Posterior cingulate gyrus (tissue), 11 donors: Measurements from ENCODE around the gene TP53TG5.

Source experiments
- DNase-seq, 10 donors: peaks; one replicate each; pipeline versions ENCODE4 v3.0.0 to v3.0.0-alpha.2; 2020 to 2021; ENCODE audit warnings: mixed read lengths in 3 of 10
- intact Hi-C: fragments of 100-400 bp; cut with DNase I; formaldehyde crosslinking; loops from one replicate; pipeline ENCODE4 v1.15.1; 2023

Gene TP53TG5

GRCh38 chr20:45406260-45407066 is 28.3 kb upstream of the TP53TG5 start:
- intact Hi-C loops = loop anchor here (5.0 kb wide), 1 partner anchor 34 kb away; no protein-coding TSS in a partner anchor
- peak; percentile 60 to 95 (median 72) for DNase-seq

DNA sequence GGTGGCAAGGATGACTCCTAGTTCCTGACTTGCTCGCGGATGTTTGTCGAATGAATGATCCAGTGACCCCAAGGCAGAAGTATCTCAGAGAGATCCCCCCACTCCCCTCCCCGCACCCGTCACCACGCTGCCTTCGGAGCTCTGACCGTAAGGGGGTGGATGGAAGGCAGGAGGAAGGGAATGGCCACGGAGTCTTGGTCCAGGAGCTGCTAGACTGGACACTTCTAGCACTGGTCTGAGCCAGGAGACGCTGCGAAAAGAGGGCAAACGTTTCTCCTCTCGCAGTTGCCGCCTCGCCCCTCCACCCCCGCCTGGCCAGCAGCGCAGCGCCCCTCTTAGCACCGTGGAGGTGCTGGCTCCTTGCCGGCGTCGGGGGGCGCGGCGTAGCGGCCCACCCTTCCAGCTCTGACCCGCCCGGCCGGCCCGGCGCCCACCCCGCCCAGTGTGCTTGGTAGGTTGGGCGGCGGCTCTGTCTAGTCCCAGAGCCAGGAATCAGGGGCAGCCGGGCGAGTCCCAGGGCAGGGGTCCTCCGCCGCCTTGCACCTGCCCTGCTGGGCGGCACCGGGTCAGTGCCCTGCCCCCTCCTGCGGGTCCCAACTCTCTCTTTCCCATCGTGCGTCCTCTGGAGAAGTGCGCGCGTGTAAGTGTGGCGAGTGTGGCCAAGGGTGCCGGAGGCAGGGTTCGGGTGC is 27.6 kb upstream of the TP53TG5 start:
- DNase-seq = peak in 1 of 10 donors; percentile 38
- intact Hi-C loops = loop anchor here (5.0 kb wide), 1 partner anchor 33 kb away; no protein-coding TSS in a partner anchor

DNA sequence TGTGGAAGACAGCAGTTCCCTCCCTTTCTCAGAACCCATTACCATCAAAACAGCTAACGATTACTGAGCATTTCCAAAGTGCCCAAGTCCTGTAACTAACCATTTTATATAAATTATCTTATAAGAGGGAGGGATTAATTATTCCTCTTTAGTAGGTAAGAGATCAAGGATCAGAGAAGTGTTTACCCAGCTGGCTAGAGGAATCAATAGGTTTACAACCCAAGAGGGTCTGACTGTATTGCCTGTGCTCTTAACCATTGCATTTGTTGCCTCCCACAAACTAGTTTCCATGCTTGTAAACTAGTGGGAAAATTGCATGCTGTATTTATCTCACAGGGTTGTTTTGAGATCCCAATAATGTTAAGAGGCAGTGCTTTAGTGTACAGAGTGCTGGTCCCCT is 26.3 kb upstream of the TP53TG5 start:
- DNase-seq = no peak
- intact Hi-C loops = no loop called here

DNA sequence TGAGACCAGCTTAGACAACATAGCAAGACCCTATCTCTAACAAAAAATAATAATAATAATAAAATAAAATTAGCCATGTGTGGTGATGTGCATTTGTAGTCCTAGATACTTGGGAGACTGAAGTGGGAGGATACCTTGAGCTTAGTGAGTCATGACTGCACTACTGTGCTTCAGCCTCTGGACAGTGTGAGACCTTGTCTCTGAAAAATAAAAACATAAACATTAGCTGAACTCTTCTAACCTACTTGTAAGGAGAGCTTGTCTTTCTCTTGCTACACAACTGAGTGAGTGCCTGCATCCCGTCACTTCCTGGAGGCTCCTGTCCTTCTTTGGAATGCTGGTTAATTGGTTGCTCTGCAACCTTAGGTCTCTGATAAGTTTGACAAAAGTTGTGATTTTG is 24.8 kb upstream of the TP53TG5 start:
- intact Hi-C loops = no loop called here
- DNase-seq = no peak

GRCh38 chr20:45400346-45401031 is 22.4 kb upstream of the TP53TG5 start:
- intact Hi-C loops = no loop called here
- no peak for DNase-seq

- no peak for DNase-seq
- intact Hi-C loops = no loop called here
Measured at GRCh38 chr20:45399018-45399417, 20.9 kb upstream of the TP53TG5 start.

DNA sequence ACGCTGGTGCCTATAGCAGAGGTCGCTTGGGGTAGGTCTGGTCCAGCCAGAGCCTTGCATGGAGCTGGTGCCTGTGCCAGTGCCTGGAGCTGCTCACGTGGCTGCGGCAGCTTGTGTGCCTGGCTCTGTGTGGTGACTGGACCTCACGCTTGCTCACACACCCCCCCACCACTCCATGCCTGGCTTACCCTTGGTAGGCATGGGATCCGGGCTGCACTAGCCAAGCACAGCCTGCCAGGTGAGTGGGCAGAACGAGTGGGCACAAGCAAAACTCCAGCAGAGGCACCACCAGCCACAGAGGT is 16.9 kb upstream of the TP53TG5 start:
- DNase-seq = peak in 1 of 10 donors; percentile 73
- intact Hi-C loops = no loop called here

GRCh38 chr20:45394221-45395113 is 16.3 kb upstream of the TP53TG5 start:
- DNase-seq = peak in 1 of 10 donors; percentile 67

DNA sequence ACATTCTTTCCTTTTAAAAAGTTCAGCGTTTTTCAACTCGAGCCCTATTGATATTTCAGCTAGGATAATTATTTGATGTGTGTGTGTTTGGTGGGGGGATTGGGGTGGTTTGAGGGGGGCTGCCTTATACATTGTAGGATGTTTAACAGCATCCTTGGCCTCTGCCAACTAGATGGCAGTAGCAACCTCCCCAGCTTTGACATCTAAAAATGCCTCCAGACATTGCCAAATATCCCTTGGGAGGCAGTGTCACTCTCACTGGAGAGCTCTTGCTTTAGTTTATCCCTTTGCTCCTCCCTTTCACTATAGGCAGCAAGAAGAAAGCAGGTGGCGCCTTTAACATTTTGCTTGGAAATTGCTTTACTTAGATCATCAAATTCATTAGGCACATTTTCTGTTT is 14.6 kb upstream of the TP53TG5 start:
- intact Hi-C loops = no loop called here
- DNase-seq = peak in 1 of 10 donors; percentile 45

More at GRCh38 chr20:45394221-45395113, 16.3 kb upstream of the TP53TG5 start:
- intact Hi-C loops = no loop called here

- DNase-seq = no peak
- intact Hi-C loops = no loop called here
Measured at GRCh38 chr20:45391559-45391958, 13.4 kb upstream of the TP53TG5 start.

DNA sequence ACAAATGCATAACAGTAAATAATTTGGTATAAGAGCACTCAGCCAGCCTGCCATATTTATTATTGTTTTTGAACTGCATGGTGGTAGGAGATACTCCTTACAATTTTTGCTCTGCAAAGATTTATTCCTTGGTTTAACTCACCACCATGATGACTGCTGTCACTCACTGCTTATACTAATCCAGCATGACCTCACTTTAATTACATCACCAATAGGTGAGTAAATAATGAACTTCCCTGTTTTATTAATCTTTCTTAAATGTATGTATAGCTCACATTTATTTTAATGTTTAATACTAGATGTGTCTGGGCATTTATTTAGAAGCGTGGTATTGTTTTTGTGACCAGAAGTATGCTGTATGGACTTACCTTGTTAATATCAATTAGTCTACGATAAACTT is 12.8 kb upstream of the TP53TG5 start:
- intact Hi-C loops = no loop called here
- no peak for DNase-seq

GRCh38 chr20:45387274-45387673 is 9.1 kb upstream of the TP53TG5 start:
- intact Hi-C loops = no loop called here
- no peak for DNase-seq

GRCh38 chr20:45377269-45377668 is 856 bp downstream of the TP53TG5 start:
- intact Hi-C loops = no loop called here
- DNase-seq = no peak

DNA sequence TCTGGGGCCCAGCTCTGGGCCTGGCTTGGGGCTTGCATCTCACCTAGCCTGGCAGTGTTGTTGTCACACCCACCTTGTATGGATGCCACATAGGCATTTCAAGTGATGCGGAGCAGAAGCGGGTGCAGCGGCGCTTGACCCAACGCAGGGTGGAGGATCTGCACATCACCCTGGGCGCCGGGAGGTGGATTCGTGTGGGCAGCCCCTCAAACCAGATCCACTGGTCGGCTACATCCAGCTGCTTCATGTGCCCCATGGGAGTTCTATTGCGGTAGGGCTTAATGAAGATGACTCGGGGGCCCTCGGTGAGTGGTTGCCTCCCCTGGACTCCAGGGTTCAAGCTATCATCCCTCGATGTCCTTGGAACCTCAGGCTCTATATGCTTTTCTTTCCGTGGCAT is 3.2 kb downstream of the TP53TG5 start:
- intact Hi-C loops = loop anchor here (2.0 to 5.0 kb wide), 2 partner anchors 32 to 62 kb away; partner anchors contain the start of gene DBNDD2
- DNase-seq = no peak

- intact Hi-C loops = loop anchor here (2.0 to 5.0 kb wide), 2 partner anchors 33 to 63 kb away; partner anchors contain the start of gene DBNDD2
- DNase-seq = no peak
Measured at GRCh38 chr20:45374101-45374467, 4.0 kb downstream of the TP53TG5 start.

DNA sequence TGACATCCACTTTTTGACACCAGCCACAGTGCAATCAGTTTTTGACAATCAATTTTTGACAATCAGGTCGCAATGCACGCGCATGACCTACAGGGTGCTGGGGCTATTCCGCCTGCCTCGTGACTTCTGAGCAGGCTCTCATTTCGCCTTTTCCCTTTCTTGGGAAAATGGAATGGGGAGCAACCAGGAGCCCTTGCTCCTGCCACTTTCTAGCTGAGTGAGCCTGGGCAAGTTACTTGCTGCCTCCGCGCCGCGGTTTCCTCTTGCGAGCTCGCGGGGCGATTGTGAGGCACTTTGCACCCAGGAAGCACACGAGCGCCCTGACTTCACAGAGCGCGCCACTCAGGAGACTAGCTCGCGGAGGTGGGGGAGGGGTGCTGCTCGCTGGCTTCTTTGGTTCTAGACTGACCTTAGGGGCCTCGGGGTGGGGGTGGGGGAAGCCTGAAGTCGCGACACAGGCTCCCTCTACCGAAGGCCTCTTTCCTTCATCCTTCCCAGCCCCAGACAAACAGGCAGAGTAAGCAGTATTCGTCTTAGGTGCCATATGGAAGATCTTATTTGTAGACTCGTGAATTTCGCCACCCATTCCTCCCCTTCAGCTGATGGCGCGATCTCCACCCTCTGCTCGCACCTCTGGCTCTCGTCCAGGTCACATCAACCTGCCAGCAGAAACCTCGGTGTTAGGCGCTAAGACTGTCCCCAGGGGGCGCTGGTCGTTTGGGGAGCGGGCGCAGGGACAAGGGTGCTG is 4.6 kb downstream of the TP53TG5 start:
- intact Hi-C loops = loop anchor here (2.0 to 5.0 kb wide), 3 partner anchors 34 to 63 kb away; partner anchors contain the start of gene DBNDD2
- peak; percentile 79 to 98 (median 90) for DNase-seq

- intact Hi-C loops = loop anchor here (2.0 to 5.0 kb wide), 2 partner anchors 35 to 50 kb away; partner anchors contain the start of gene DBNDD2
- peak; percentile 52 to 96 (median 66) for DNase-seq
Measured at GRCh38 chr20:45372646-45373352, 5.3 kb downstream of the TP53TG5 start.

- intact Hi-C loops = loop anchor here (2.0 to 5.0 kb wide), 2 partner anchors 35 to 49 kb away; partner anchors contain the start of gene DBNDD2
- DNase-seq = no peak
Measured at GRCh38 chr20:45372241-45372640, 5.9 kb downstream of the TP53TG5 start.
